IPS-20b (cell line): ENCODE measurements around the gene ROBO2.

ENCODE experiments used
- H3K27ac ChIP-seq: one replicate; pipeline ENCODE4 v1.5.1; 2013; ENCODE audit warnings: low read length
- H3K27me3 ChIP-seq: 2 replicates; pipeline ENCODE4 v1.6.1; 2013; ENCODE audit warnings: mild to moderate bottlenecking, low read length, inconsistent platforms; ENCODE audit not compliant: insufficient read depth
- H3K36me3 ChIP-seq: 2 replicates; pipeline ENCODE4 v1.6.1; 2013; ENCODE audit warnings: low read depth, mild to moderate bottlenecking, inconsistent platforms, low read length, moderate library complexity; ENCODE audit not compliant: insufficient read depth
- H3K4me1 ChIP-seq: 2 replicates; pipeline ENCODE4 v1.6.1; 2013; ENCODE audit warnings: mild to moderate bottlenecking, control low read depth, inconsistent platforms, low read length, moderate library complexity; ENCODE audit not compliant: insufficient read depth
- H3K4me3 ChIP-seq: 2 replicates; pipeline ENCODE4 v1.5.1; 2013; ENCODE audit warnings: mild to moderate bottlenecking, low read length, inconsistent platforms
- H3K9ac ChIP-seq: 2 replicates; pipeline ENCODE4 v1.6.1; 2013; ENCODE audit warnings: low read depth, mild to moderate bottlenecking, inconsistent platforms, low read length, moderate library complexity
- H3K9me3 ChIP-seq: 2 replicates; pipeline ENCODE4 v1.6.1; 2013; ENCODE audit warnings: mild to moderate bottlenecking, low read depth, low read length, inconsistent platforms; ENCODE audit not compliant: insufficient read depth

ROBO2 gene

GRCh38 chr3:77348244-77348855 is 308.5 kb downstream of the ROBO2 start:
- H3K9me3 ChIP-seq: no peaks in the 10 kb centered on the region
- peaks cover 8% of the 10 kb centered on the region; the same call in 1 of the 2 replicates for H3K4me1 ChIP-seq

GRCh38 chr3:77354958-77355357 is 315.1 kb downstream of the ROBO2 start:
- Histone ChIP-seq H3K27ac (no peak overlapping the region), H3K27me3 (no peaks in the 10 kb centered on the region), H3K4me1 (no peaks in the 10 kb centered on the region; the same call in 1 of the 2 replicates), H3K9ac (no peak overlapping the region), H3K9me3 (no peaks in the 10 kb centered on the region; the same call in 1 of the 2 replicates), H3K4me3 (no peak overlapping the region), H3K36me3 (no peaks in the 10 kb centered on the region)

More at GRCh38 chr3:77348244-77348855, 308.5 kb downstream of the ROBO2 start:
- Histone ChIP-seq H3K27me3 (no peaks in the 10 kb centered on the region), H3K27ac (no peak overlapping the region), H3K4me3 (no peak overlapping the region), H3K36me3 (no peaks in the 10 kb centered on the region), H3K9ac (no peak overlapping the region)

DNA sequence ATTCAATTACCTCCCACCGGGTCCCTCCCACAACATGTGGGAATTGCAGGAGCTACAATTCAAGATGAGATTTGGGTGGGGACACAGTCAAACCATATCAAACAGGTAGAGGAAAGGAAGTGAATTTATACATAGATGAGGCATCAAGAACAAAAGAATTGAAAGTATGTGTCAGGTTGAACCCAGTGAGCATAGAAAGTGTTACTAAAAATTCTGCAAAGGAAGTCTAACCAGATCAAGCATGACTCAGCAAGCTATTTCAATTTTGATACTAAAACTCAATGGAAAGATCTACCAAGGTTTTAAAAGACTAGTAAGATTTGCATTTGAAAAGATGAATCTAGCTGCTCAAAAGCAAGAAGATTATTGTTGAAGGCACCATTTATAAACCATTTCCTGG is 323.0 kb downstream of the ROBO2 start:
- no peak overlapping the region for H3K9ac ChIP-seq
- no peaks in the 10 kb centered on the region for H3K27me3 ChIP-seq
- no peak overlapping the region for H3K4me3 ChIP-seq
- no peaks in the 10 kb centered on the region; the same call in 1 of the 2 replicates for H3K4me1 ChIP-seq
- no peak overlapping the region for H3K27ac ChIP-seq
- H3K36me3 ChIP-seq: no peaks in the 10 kb centered on the region
- no peaks in the 10 kb centered on the region for H3K9me3 ChIP-seq

GRCh38 chr3:77365152-77365551 is 325.3 kb downstream of the ROBO2 start:
- no peaks in the 10 kb centered on the region for H3K27me3 ChIP-seq
- H3K4me3 ChIP-seq: no peak overlapping the region
- H3K36me3 ChIP-seq: no peaks in the 10 kb centered on the region
- no peaks in the 10 kb centered on the region for H3K9me3 ChIP-seq
- no peaks in the 10 kb centered on the region for H3K4me1 ChIP-seq
- no peak overlapping the region for H3K9ac ChIP-seq
- H3K27ac ChIP-seq: no peak overlapping the region

GRCh38 chr3:77370413-77370812 is 330.5 kb downstream of the ROBO2 start:
- H3K4me1 ChIP-seq: no peaks in the 10 kb centered on the region
- no peak overlapping the region for H3K27ac ChIP-seq
- H3K36me3 ChIP-seq: no peaks in the 10 kb centered on the region
- H3K4me3 ChIP-seq: no peak overlapping the region
- H3K9ac ChIP-seq: no peak overlapping the region
- H3K9me3 ChIP-seq: no peaks in the 10 kb centered on the region
- H3K27me3 ChIP-seq: no peaks in the 10 kb centered on the region

GRCh38 chr3:77372018-77372417 is 332.1 kb downstream of the ROBO2 start:
- no peaks in the 10 kb centered on the region for H3K4me1 ChIP-seq
- no peak overlapping the region for H3K4me3 ChIP-seq
- no peak overlapping the region for H3K9ac ChIP-seq
- H3K27me3 ChIP-seq: no peaks in the 10 kb centered on the region
- no peak overlapping the region for H3K27ac ChIP-seq
- no peaks in the 10 kb centered on the region for H3K36me3 ChIP-seq
- no peaks in the 10 kb centered on the region for H3K9me3 ChIP-seq

GRCh38 chr3:77372634-77373346 is 332.9 kb downstream of the ROBO2 start:
- H3K9ac ChIP-seq: no peak overlapping the region
- H3K36me3 ChIP-seq: no peaks in the 10 kb centered on the region
- no peaks in the 10 kb centered on the region for H3K9me3 ChIP-seq
- no peaks in the 10 kb centered on the region for H3K4me1 ChIP-seq
- H3K27ac ChIP-seq: no peak overlapping the region
- no peak overlapping the region for H3K4me3 ChIP-seq
- H3K27me3 ChIP-seq: no peaks in the 10 kb centered on the region

GRCh38 chr3:77373619-77374018 is 333.7 kb downstream of the ROBO2 start:
- Histone ChIP-seq H3K9ac (no peak overlapping the region), H3K9me3 (no peaks in the 10 kb centered on the region), H3K4me1 (no peaks in the 10 kb centered on the region), H3K36me3 (no peaks in the 10 kb centered on the region), H3K27me3 (no peaks in the 10 kb centered on the region), H3K27ac (no peak overlapping the region), H3K4me3 (no peak overlapping the region)

DNA sequence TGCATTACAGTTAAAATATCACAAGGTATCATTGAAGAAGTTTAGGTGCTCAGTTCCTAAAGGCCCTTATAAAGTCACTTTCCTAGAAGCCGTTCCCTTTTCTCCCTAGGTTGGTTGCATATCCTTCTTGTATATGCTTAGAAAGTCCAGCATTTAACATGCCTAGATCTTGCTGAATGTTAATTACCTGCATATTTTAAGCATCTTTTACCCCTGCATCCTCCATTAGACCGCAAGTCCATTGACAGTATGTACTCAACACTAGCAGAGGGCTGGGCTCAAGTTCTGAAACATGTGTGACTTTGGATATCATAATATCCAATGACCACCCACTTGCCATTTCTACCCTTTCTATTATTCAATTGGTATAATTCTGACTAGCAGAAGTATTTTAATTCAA is 336.6 kb downstream of the ROBO2 start:
- Histone ChIP-seq H3K9me3 (no peaks in the 10 kb centered on the region), H3K27ac (no peak overlapping the region), H3K27me3 (no peaks in the 10 kb centered on the region), H3K9ac (no peak overlapping the region), H3K36me3 (no peaks in the 10 kb centered on the region), H3K4me3 (no peak overlapping the region), H3K4me1 (no peaks in the 10 kb centered on the region)

GRCh38 chr3:77377717-77378116 is 337.8 kb downstream of the ROBO2 start:
- no peaks in the 10 kb centered on the region for H3K4me1 ChIP-seq
- no peaks in the 10 kb centered on the region for H3K27me3 ChIP-seq
- no peaks in the 10 kb centered on the region for H3K36me3 ChIP-seq
- no peaks in the 10 kb centered on the region for H3K9me3 ChIP-seq
- no peak overlapping the region for H3K4me3 ChIP-seq
- H3K27ac ChIP-seq: no peak overlapping the region
- no peak overlapping the region for H3K9ac ChIP-seq

DNA sequence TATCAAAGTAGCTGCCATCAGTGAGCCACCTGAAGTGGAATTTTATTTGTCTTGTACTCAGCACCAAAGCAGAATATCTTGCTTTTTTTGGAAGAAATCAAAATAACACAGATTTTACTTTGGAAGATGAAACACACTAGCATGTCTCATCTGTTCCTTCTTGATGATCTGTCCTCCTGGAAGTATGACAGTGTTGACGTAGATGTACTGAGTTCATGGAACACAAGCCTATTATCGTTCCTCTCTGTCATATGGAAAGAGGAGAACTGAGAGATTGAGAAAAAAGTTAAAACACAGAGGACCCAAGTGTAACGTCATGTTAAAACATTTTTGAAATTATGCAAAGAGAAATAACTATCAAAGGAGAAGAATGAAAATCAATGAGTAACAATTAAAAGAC is 340.2 kb downstream of the ROBO2 start:
- H3K36me3 ChIP-seq: no peaks in the 10 kb centered on the region
- H3K4me3 ChIP-seq: no peak overlapping the region
- H3K27me3 ChIP-seq: no peaks in the 10 kb centered on the region
- H3K27ac ChIP-seq: no peak overlapping the region
- H3K9me3 ChIP-seq: no peaks in the 10 kb centered on the region
- no peaks in the 10 kb centered on the region for H3K4me1 ChIP-seq
- H3K9ac ChIP-seq: no peak overlapping the region

DNA sequence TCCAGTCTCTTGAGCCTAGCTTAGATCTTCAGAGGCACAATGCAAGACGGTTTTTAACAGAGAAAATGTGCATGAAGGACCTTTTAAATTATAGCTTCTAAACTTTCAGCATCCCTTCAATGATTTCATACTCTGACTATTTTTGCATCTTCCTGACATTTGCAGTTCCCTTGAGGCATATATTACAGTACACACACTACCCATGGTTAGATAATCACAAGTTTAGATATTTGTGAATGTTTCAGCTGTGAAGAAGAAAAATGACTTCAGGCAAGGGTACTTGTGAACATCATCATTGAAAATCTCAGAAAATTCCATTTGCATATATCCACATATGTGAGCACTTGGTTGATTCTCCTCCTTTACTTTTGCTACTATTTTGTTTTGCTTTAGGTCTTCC is 341.5 kb downstream of the ROBO2 start:
- H3K27me3 ChIP-seq: no peaks in the 10 kb centered on the region
- H3K27ac ChIP-seq: no peak overlapping the region
- no peak overlapping the region for H3K9ac ChIP-seq
- no peaks in the 10 kb centered on the region for H3K36me3 ChIP-seq
- no peak overlapping the region for H3K4me3 ChIP-seq
- H3K9me3 ChIP-seq: no peaks in the 10 kb centered on the region
- no peaks in the 10 kb centered on the region for H3K4me1 ChIP-seq
